K562 (cell line): ENCODE results near the gene CAST. TPM values are rescaled to one million over a fixed set of nuclear protein-coding genes. Genes with fewer than 3 reads are reported as not detected.

Experiments
- ATAC-seq: fragments of 200-7000 bp; cut with Tn5 transposase; 3 replicates; pipeline ENCODE4 v1.9.1; 2020; ENCODE audit warnings: moderate library complexity
- BruUV-seq: library from RNA; stranded (reverse); fragments of 400-500 nt; replicated peaks from 2 replicates; lab custom pipeline; 2021; lab: Mats Ljungman, UMichigan
- CTCF ChIA-PET: fragments of 300-600 bp; formaldehyde crosslinking; extraction: SDS; loops from one replicate; lab custom pipeline; 2021; ENCODE audit warnings: low intra/inter-chr PET ratio; lab: Yijun Ruan, JAX
- POLR2A ChIA-PET: fragments of 300-600, 350-650 bp; sonication (Branson Sonifier 250); formaldehyde crosslinking; extraction: SDS; loops from one replicate; lab custom pipeline; 2021; ENCODE audit warnings: antibody characterized with exemption, inconsistent platforms; lab: Yijun Ruan, JAX
- DNase-seq, 4 experiments: peaks; one replicate each; pipeline versions ENCODE4 v3.0.0 to v3.0.0-alpha.2; 2011 to 2018; ENCODE audit warnings: low spot score in 3 of 4, mixed read lengths in 3 of 4; ENCODE audit errors: extremely low read depth in 1 of 4
- FAIRE-seq: peaks from 2 replicates; lab custom pipeline; 2011; peaks lifted over from hg19 to GRCh38; lab: Jason Lieb, UNC
- H2AFZ ChIP-seq: 2 replicates; pipeline ENCODE4 v1.6.0; 2011; ENCODE audit warnings: low read depth, low read length, control low read depth, inconsistent platforms
- H3K27ac ChIP-seq: fragments of 200-600 bp; 3 replicates; pipeline ENCODE4 v1.8.0; 2011; ENCODE audit warnings: low read depth, mild to moderate bottlenecking, control low read depth, inconsistent platforms, low read length, moderate library complexity, mixed read lengths; ENCODE audit errors: extremely low read depth
- H3K27me3 ChIP-seq, 2 experiments: fragments of 300-600 bp in 1 of 2; 2 replicates in 1 of 2; 3 replicates in 1 of 2; pipeline versions ENCODE4 v1.6.0 to v1.8.0; 2011; ENCODE audit warnings: inconsistent platforms in 2 of 2, low read length in 2 of 2, mild to moderate bottlenecking in 1 of 2, mixed read lengths in 1 of 2, moderate library complexity in 1 of 2; ENCODE audit not compliant: control insufficient read depth in 2 of 2, insufficient read depth in 2 of 2
- H3K36me3 ChIP-seq: fragments of 300-600 bp; 3 replicates; pipeline ENCODE4 v1.8.0; 2011; ENCODE audit warnings: mild to moderate bottlenecking, low read length, inconsistent platforms; ENCODE audit not compliant: control insufficient read depth, insufficient read depth
- H3K4me1 ChIP-seq, 2 experiments: fragments of 200-600 bp in 1 of 2; replicated peaks in 1 of 2; 2 replicates in 1 of 2; 3 replicates in 1 of 2; pipeline versions ENCODE4 v1.5.1 to v1.8.0; 2011; ENCODE audit warnings: inconsistent platforms in 2 of 2, low read length in 2 of 2, mild to moderate bottlenecking in 1 of 2, mixed read lengths in 1 of 2, moderate library complexity in 1 of 2; ENCODE audit not compliant: control insufficient read depth in 2 of 2, insufficient read depth in 2 of 2
- H3K4me2 ChIP-seq: 2 replicates; pipeline ENCODE4 v1.6.1; 2011; ENCODE audit warnings: low read length, control low read depth, inconsistent platforms, mixed read lengths; ENCODE audit not compliant: insufficient read depth
- H3K4me3 ChIP-seq: fragments of 200-600 bp; sonication (generic), shearing (Covaris generic); 2 replicates; pipeline ENCODE4 v1.5.1; 2016; ENCODE audit warnings: control low read depth, inconsistent platforms
- H3K79me2 ChIP-seq: fragments of 200-600 bp; 3 replicates; pipeline ENCODE4 v1.8.0; 2011; ENCODE audit warnings: low read length, inconsistent platforms; ENCODE audit not compliant: control insufficient read depth, insufficient read depth
- H3K9ac ChIP-seq, 2 experiments: 2 replicates each; pipeline versions ENCODE4 v1.6.0 to v1.6.1; 2011; ENCODE audit warnings: low read depth in 2 of 2, low read length in 2 of 2, control low read depth in 1 of 2, inconsistent platforms in 1 of 2, mild to moderate bottlenecking in 1 of 2, mixed read lengths in 1 of 2; ENCODE audit not compliant: insufficient read depth in 1 of 2
- H3K9me1 ChIP-seq: one replicate; pipeline ENCODE4 v1.6.0; 2011; ENCODE audit warnings: inconsistent platforms, mild to moderate bottlenecking, low read length, moderate library complexity; ENCODE audit not compliant: control insufficient read depth, insufficient read depth
- H3K9me3 ChIP-seq: replicated peaks from 2 replicates; pipeline ENCODE4 v1.5.1; 2011; ENCODE audit warnings: low read depth, low read length, inconsistent platforms; ENCODE audit not compliant: control insufficient read depth, insufficient read depth
- H4K20me1 ChIP-seq: replicated peaks from 2 replicates; pipeline ENCODE4 v1.6.1; 2011; ENCODE audit warnings: low read length, inconsistent platforms, mixed read lengths; ENCODE audit not compliant: control insufficient read depth, insufficient read depth
- FOXM1 ChIP-seq, 2 experiments: fragments of 450-650 bp in 1 of 2; sonication (generic) in 1 of 2; formaldehyde crosslinking in 1 of 2; IDR thresholded peaks; 2 replicates each; pipeline versions ENCODE4 v1.6.1 to v1.9.0; 2017 to 2022; ENCODE audit warnings: low read depth in 2 of 2, mild to moderate bottlenecking in 2 of 2, missing genetic modification reagents in 1 of 2, moderate library complexity in 1 of 2
- GTF2E2 ChIP-seq: fragments of 200-800 bp; sonication (Bioruptor generic); IDR thresholded peaks from 2 replicates; pipeline ENCODE4 v1.6.1; 2016; ENCODE audit warnings: missing genetic modification characterization, missing compliant biosample characterization
- NFIC ChIP-seq: fragments of 450-650 bp; IDR thresholded peaks from 2 replicates; pipeline ENCODE4 v1.6.1; 2017; ENCODE audit warnings: mild to moderate bottlenecking, inconsistent platforms
- NFIX ChIP-seq: fragments of 250-450 bp; sonication (Bioruptor Pico); IDR thresholded peaks from 2 replicates; pipeline ENCODE4 v1.4.0; 2020; ENCODE audit warnings: low read depth, mild to moderate bottlenecking, moderate library complexity
- ZC3H4 ChIP-seq: sonication (generic); formaldehyde crosslinking; IDR thresholded peaks from 2 replicates; pipeline ENCODE4 v1.9.0; 2021; ENCODE audit warnings: missing genetic modification reagents, borderline replicate concordance
- ZNF347 ChIP-seq: fragments of 450-650 bp; formaldehyde crosslinking; IDR thresholded peaks from 2 replicates; pipeline ENCODE4 v1.4.0; 2020; ENCODE audit warnings: low read depth, mild to moderate bottlenecking, moderate library complexity
- WGBS: fragments of 100-300 bp; shearing (Covaris generic); methylation state at CpG from one replicate; pipeline ENCODE4 v1.1.6; 2016; ENCODE audit warnings: low coverage, mixed read lengths; ENCODE audit not compliant: insufficient coverage; ENCODE audit errors: missing lambda C conversion rate; 5-methylcytosine and 5-hydroxymethylcytosine counted together
- in situ Hi-C: fragments of 300-500 bp; cut with MboI; formaldehyde crosslinking; loops from 4 replicates; pipeline ENCODE4 v1.15.0; 2018; ENCODE audit warnings: inconsistent platforms, mixed read lengths
- intact Hi-C: fragments of 100-400 bp; cut with micrococcal nuclease; formaldehyde crosslinking; loops from 2 replicates; pipeline ENCODE4 v1.14.2; 2022
- polyA plus RNA-seq, 8 experiments: library from polyadenylated mRNA; depleted of rRNA in 4 of 8; stranded (reverse) in 5 of 8; unstranded in 3 of 8; fragments of >200 nt; fragmentation: Nextera tagmentation in 2 of 8; fragmentation: Illumina TruSeq in 1 of 8; extraction: Ambion mirVana in 2 of 8; extraction: Trizol in 1 of 8; gene quantifications; 2 replicates each; pipeline versions ENCODE4 v1.2.1 to v1.2.3, GENCODE V29; 2011 to 2014; ENCODE audit warnings: inconsistent platforms in 1 of 8, missing spikeins in 1 of 8
- total RNA-seq, 7 experiments: library from RNA; depleted of rRNA in 6 of 7; stranded (reverse); fragments of >200 nt in 6 of 7; fragmentation: Illumina TruSeq in 2 of 7; extraction: Trizol in 2 of 7; gene quantifications; 2 replicates each; pipeline versions ENCODE4 v1.2.1 to v1.2.3, GENCODE V29; 2011 to 2021; ENCODE audit warnings: low replicate concordance in 1 of 7
- TF ChIP-seq, protein P1 (sequence below): fragments of 250-450 bp; sonication (Bioruptor Pico); IDR thresholded peaks from 2 replicates; pipeline ENCODE4 v1.5.0; 2022; ENCODE audit warnings: mild to moderate bottlenecking
- TF ChIP-seq, protein P2 (sequence below), 3 experiments: IDR thresholded peaks in 2 of 3; conservative IDR thresholded peaks in 1 of 3; 2 replicates each; pipeline ENCODE4 v1.5.1; 2011 to 2012; ENCODE audit warnings: low read length in 3 of 3, mild to moderate bottlenecking in 3 of 3, control low read depth in 2 of 3, improper control_type of control experiment in 1 of 3, inconsistent platforms in 1 of 3, low read depth in 1 of 3, mixed read lengths in 1 of 3, moderate library complexity in 1 of 3; ENCODE audit not compliant: insufficient read depth in 2 of 3

The CAST gene
- total and polyA plus RNA-seq, 9 of the 15 experiments (the other 6 are each of a cell fraction or from before 2014, with no cell fraction given): 55.5 to 136 (median 86.1) TPM

DNA sequence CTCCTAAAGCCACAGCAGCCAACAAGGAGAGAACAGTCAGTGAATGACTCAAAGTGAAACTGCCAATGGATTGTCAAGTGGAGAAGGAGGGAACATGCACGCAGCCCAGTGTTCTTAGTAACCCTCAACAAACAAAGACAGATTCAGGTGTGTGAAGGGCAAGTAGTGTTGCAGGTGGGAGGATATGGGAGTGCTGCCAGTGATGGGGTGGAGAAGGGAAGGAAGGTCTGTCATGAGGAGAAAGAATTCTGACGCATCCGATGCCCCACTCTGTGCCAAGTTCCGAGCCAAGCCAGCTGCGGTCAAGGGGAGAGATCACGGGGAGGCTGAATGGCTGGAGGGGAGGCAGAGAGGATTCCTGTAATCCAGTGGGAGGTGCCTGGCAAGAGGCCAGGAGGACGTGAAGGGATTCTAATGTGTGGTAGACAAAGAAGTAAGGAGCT is 56.5 kb downstream of the CAST start:
- WGBS: 42% methylated on average over 5 of the region's 7 CpGs

DNA sequence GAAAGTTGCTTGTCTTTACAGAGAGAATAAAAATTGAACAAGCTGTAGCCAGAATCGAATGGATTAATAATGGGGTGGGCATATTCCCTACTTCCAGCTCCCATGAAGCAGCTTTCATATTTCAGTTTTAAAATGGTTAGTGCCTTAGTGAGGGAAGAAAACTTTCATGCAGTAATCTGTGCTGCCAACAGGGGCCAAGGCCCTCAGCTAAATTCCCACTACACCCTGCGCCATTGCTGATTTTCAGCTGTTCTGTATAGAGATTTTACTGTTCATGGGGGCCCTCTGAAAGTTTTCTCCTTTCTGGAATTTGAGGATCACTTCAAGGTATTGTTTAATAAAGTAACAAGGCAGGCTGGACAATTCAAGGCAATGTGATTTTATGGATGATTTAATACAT is 58.2 kb downstream of the CAST start:
- in situ Hi-C loops: no loop called here
- H3K9me1 ChIP-seq: no peaks in the 10 kb centered on the region
- no peaks in the 10 kb centered on the region for H3K36me3 ChIP-seq
- CTCF ChIA-PET: no interaction called here
- H3K4me2 ChIP-seq: no peak overlapping the region
- H3K79me2 ChIP-seq: peaks cover 26% of the 10 kb centered on the region
- intact Hi-C loops: no loop called here
- TF ChIP-seq, protein P1, sequence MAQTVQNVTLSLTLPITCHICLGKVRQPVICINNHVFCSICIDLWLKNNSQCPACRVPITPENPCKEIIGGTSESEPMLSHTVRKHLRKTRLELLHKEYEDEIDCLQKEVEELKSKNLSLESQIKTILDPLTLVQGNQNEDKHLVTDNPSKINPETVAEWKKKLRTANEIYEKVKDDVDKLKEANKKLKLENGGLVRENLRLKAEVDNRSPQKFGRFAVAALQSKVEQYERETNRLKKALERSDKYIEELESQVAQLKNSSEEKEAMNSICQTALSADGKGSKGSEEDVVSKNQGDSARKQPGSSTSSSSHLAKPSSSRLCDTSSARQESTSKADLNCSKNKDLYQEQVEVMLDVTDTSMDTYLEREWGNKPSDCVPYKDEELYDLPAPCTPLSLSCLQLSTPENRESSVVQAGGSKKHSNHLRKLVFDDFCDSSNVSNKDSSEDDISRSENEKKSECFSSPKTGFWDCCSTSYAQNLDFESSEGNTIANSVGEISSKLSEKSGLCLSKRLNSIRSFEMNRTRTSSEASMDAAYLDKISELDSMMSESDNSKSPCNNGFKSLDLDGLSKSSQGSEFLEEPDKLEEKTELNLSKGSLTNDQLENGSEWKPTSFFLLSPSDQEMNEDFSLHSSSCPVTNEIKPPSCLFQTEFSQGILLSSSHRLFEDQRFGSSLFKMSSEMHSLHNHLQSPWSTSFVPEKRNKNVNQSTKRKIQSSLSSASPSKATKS (CRISPR knock-in tag): no peak
- TF ChIP-seq, protein P2, sequence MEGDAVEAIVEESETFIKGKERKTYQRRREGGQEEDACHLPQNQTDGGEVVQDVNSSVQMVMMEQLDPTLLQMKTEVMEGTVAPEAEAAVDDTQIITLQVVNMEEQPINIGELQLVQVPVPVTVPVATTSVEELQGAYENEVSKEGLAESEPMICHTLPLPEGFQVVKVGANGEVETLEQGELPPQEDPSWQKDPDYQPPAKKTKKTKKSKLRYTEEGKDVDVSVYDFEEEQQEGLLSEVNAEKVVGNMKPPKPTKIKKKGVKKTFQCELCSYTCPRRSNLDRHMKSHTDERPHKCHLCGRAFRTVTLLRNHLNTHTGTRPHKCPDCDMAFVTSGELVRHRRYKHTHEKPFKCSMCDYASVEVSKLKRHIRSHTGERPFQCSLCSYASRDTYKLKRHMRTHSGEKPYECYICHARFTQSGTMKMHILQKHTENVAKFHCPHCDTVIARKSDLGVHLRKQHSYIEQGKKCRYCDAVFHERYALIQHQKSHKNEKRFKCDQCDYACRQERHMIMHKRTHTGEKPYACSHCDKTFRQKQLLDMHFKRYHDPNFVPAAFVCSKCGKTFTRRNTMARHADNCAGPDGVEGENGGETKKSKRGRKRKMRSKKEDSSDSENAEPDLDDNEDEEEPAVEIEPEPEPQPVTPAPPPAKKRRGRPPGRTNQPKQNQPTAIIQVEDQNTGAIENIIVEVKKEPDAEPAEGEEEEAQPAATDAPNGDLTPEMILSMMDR (IDR thresholded peaks at IDR 0.05 in 2 of 3, conservative IDR thresholded peaks at IDR 0.05 in 1 of 3; ENCODE audit: insufficient read depth in 2 of 3, low read depth in 1 of 3, low read length in 3 of 3): peak in 2 of 3 experiments; percentile 9; a peak in 1 of 6 replicates
- POLR2A ChIA-PET: interaction anchor here (1.0 to 1.8 kb wide), 4 partner anchors 11 to 27 kb away, joined by 3 to 8 read pairs (median 4); no protein-coding TSS in a partner anchor
- H3K27me3 ChIP-seq: no peaks in the 10 kb centered on the region
- peaks cover 0 to 18% of the 10 kb centered on the region in 2 experiments; a peak in 4 of 5 replicates for H3K4me1 ChIP-seq
- no peak overlapping the region for H3K4me3 ChIP-seq
- no peaks in the 10 kb centered on the region for H3K9me3 ChIP-seq
- DNase-seq (no peak), ATAC-seq (peak; percentile 79), FAIRE-seq (no peak)
- no TSS peak for BruUV-seq
- no peak overlapping the region for H2AFZ ChIP-seq
- H3K9ac ChIP-seq: no peak overlapping the region
- 66% methylated on average over 2 of the region's 2 CpGs for WGBS
- no peaks in the 10 kb centered on the region; the same call in 1 of the 2 replicates for H4K20me1 ChIP-seq
- no peak overlapping the region for H3K27ac ChIP-seq

More for the DNA sequence above, 56.5 kb downstream of the CAST start:
- FAIRE-seq (no peak), DNase-seq (peak in 1 of 4 experiments; percentile 28), ATAC-seq (peak; percentile 12; the same call in 1 of the 3 replicates)
- Histone ChIP-seq H3K4me1 (peaks cover 0 to 34% of the 10 kb centered on the region in 2 experiments; a peak in 4 of 5 replicates), H3K4me3 (no peak overlapping the region), H3K9me1 (no peaks in the 10 kb centered on the region), H2AFZ (no peak overlapping the region), H3K9me3 (no peaks in the 10 kb centered on the region), H3K9ac (peak overlapping the region in 1 of 2 experiments; percentile 37; a peak in 1 of 4 replicates), H3K27ac (no peak overlapping the region), H3K27me3 (no peaks in the 10 kb centered on the region), H3K79me2 (peaks cover 33% of the 10 kb centered on the region), H3K36me3 (no peaks in the 10 kb centered on the region), H4K20me1 (no peaks in the 10 kb centered on the region; the same call in 1 of the 2 replicates), H3K4me2 (no peak overlapping the region)
- no TSS peak for BruUV-seq
- intact Hi-C loops (no loop called here), in situ Hi-C loops (no loop called here)
- ChIA-PET POLR2A (interaction anchor here (1.1 to 1.8 kb wide), 2 partner anchors 9 to 15 kb away, joined by 4 to 8 read pairs; no protein-coding TSS in a partner anchor), CTCF (no interaction called here)
- no peak for TF ChIP-seq ZNF347
- no peak for TF ChIP-seq ZC3H4 (CRISPR knock-in tag)
- no peak for TF ChIP-seq GTF2E2 (tag)
- peak; percentile 83 for TF ChIP-seq NFIC
- 0 out of 2 replicates have a peak, but pooled peaks have one; percentile 17 for TF ChIP-seq NFIX (CRISPR knock-in tag)
- TF ChIP-seq FOXM1 (IDR thresholded peaks at IDR 0.05; ENCODE audit: low read depth): no peak
- no peak for TF ChIP-seq FOXM1 (CRISPR knock-in tag; IDR thresholded peaks at IDR 0.05; ENCODE audit: low read depth)
